ENCODE results near the gene SLC16A2. TPM values are rescaled to one million over a fixed set of nuclear protein-coding genes. Genes with fewer than 3 reads are reported as not detected.

SLC16A2 gene
- total RNA-seq, 2 donors from 2014 or later = 0.70 to 2.1 TPM

GRCh38 chrX:74526764-74527163 is 105.5 kb downstream of the SLC16A2 start:
- ATAC-seq = no peak
- DNase-seq = no peak
- intact Hi-C loops (cut with DNase I, micrococcal nuclease) = no loop called here

GRCh38 chrX:74527350-74527749 is 106.1 kb downstream of the SLC16A2 start:
- DNase-seq = no peak
- ATAC-seq = no peak
- intact Hi-C loops (cut with DNase I, micrococcal nuclease) = no loop called here

GRCh38 chrX:74529311-74529710 is 108.0 kb downstream of the SLC16A2 start:
- DNase-seq (no peak), ATAC-seq (no peak)
- intact Hi-C loops (cut with DNase I, micrococcal nuclease) = no loop called here

- intact Hi-C loops (cut with DNase I, micrococcal nuclease) = no loop called here
- DNase-seq (no peak), ATAC-seq (no peak)
These were observed 109.8 kb downstream of the SLC16A2 start for GRCh38 chrX:74531081-74531480.

GRCh38 chrX:74534569-74535038 is 113.3 kb downstream of the SLC16A2 start:
- intact Hi-C loops (cut with DNase I, micrococcal nuclease) = loop anchor here in 1 of 2 donors (5.0 kb wide), 1 partner anchor 152 kb away; no protein-coding TSS in a partner anchor
- ATAC-seq = no peak
- no peak for DNase-seq

GRCh38 chrX:74535086-74535407 is 113.8 kb downstream of the SLC16A2 start:
- intact Hi-C loops (cut with DNase I, micrococcal nuclease) = loop anchor here in 1 of 2 donors (5.0 kb wide), 1 partner anchor 153 kb away; no protein-coding TSS in a partner anchor
- DNase-seq (no peak), ATAC-seq (no peak)

- intact Hi-C loops (cut with DNase I, micrococcal nuclease) = loop anchor here in 1 of 2 donors (5.0 kb wide), 1 partner anchor 153 kb away; no protein-coding TSS in a partner anchor
- peak; percentile 73 to 81 for DNase-seq
- ATAC-seq = peak; percentile 89
These were observed 114.3 kb downstream of the SLC16A2 start for GRCh38 chrX:74535408-74536151.

- intact Hi-C loops (cut with DNase I, micrococcal nuclease) = loop anchor here in 1 of 2 donors (5.0 kb wide), 1 partner anchor 154 kb away; no protein-coding TSS in a partner anchor
- DNase-seq (peak; percentile 70 to 84), ATAC-seq (peak; percentile 80)
These were observed 115.0 kb downstream of the SLC16A2 start for GRCh38 chrX:74536152-74536831.

- no peak for DNase-seq
- peak; percentile 46 for ATAC-seq
These were observed 115.6 kb downstream of the SLC16A2 start for GRCh38 chrX:74536832-74537371.

GRCh38 chrX:74540635-74541249 is 119.4 kb downstream of the SLC16A2 start:
- no peak for DNase-seq
- no peak for ATAC-seq
- intact Hi-C loops (cut with DNase I, micrococcal nuclease) = loop anchor here in 1 of 2 donors (10.0 kb wide), 1 partner anchor 686 kb away; the partner anchor contains the start of gene XIST

More at GRCh38 chrX:74536832-74537371, 115.6 kb downstream of the SLC16A2 start:
- intact Hi-C loops (cut with DNase I, micrococcal nuclease) = loop anchor here in 1 of 2 donors (5.0 kb wide), 1 partner anchor 155 kb away; no protein-coding TSS in a partner anchor

- DNase-seq (no peak), ATAC-seq (no peak)
- intact Hi-C loops (cut with DNase I, micrococcal nuclease) = loop anchor here in 1 of 2 donors (10.0 kb wide), 1 partner anchor 691 kb away; the partner anchor contains the start of gene XIST
These were observed 124.7 kb downstream of the SLC16A2 start for GRCh38 chrX:74545880-74546523.

GRCh38 chrX:74546984-74547383 is 125.7 kb downstream of the SLC16A2 start:
- no peak for ATAC-seq
- DNase-seq = no peak
- intact Hi-C loops (cut with DNase I, micrococcal nuclease) = loop anchor here in 1 of 2 donors (10.0 kb wide), 1 partner anchor 692 kb away; the partner anchor contains the start of gene XIST

GRCh38 chrX:74550295-74550802 is 129.1 kb downstream of the SLC16A2 start:
- intact Hi-C loops (cut with DNase I, micrococcal nuclease) = no loop called here
- DNase-seq = peak; percentile 72 to 92
- ATAC-seq = peak; percentile 94

- DNase-seq (no peak), ATAC-seq (no peak)
- intact Hi-C loops (cut with DNase I, micrococcal nuclease) = no loop called here
These were observed 130.6 kb downstream of the SLC16A2 start for GRCh38 chrX:74551934-74552333.

GRCh38 chrX:74557378-74557777 is 136.1 kb downstream of the SLC16A2 start:
- no peak for ATAC-seq
- DNase-seq = no peak
- intact Hi-C loops (cut with DNase I, micrococcal nuclease) = no loop called here

- ATAC-seq (no peak), DNase-seq (no peak)
- intact Hi-C loops (cut with DNase I, micrococcal nuclease) = no loop called here
These were observed 156.8 kb downstream of the SLC16A2 start for GRCh38 chrX:74578137-74578536.

- ATAC-seq (no peak), DNase-seq (no peak)
- intact Hi-C loops (cut with DNase I, micrococcal nuclease) = no loop called here
These were observed 158.4 kb downstream of the SLC16A2 start for GRCh38 chrX:74579597-74580198.

Measured in left colon (tissue), 2 donors.